Prostate gland (tissue), 2 donors: ENCODE results near the gene ESPNL. TPM values are rescaled to one million over a fixed set of nuclear protein-coding genes. Genes with fewer than 3 reads are reported as not detected.

Experiments
- DNase-seq: peaks from one replicate; pipeline ENCODE4 v3.0.0-alpha.2; 2019; ENCODE audit warnings: low spot score
- H3K27ac ChIP-seq, 2 donors: fragments of 200-600 bp; sonication (generic); 2 replicates each; pipeline ENCODE4 v1.5.1; 2017 to 2019
- H3K27me3 ChIP-seq: fragments of 200-600 bp; sonication (generic); replicated peaks from 2 replicates; pipeline ENCODE4 v1.5.1; 2019; ENCODE audit not compliant: insufficient read depth
- H3K36me3 ChIP-seq, 2 donors: fragments of 200-600 bp; sonication (generic); 1 replicate in 1 of 2; 2 replicates in 1 of 2; pipeline versions ENCODE4 v1.5.1 to v1.8.1; 2017 to 2019
- H3K4me1 ChIP-seq: fragments of 200-600 bp; sonication (generic); replicated peaks from 2 replicates; pipeline ENCODE4 v1.5.1; 2019
- H3K4me3 ChIP-seq, 2 donors: fragments of 200-600 bp; sonication (generic); 2 replicates each; pipeline ENCODE4 v1.5.1; 2017 to 2019
- H3K9me3 ChIP-seq: fragments of 200-600 bp; sonication (generic); 2 replicates; pipeline ENCODE4 v1.5.1; 2017
- POLR2A ChIP-seq: fragments of 450-650 bp; IDR thresholded peaks from one replicate; pipeline ENCODE4 v1.6.1; 2016; ENCODE audit warnings: antibody characterized with exemption, mild to moderate bottlenecking
- POLR2AphosphoS5 ChIP-seq: sonication (generic); formaldehyde crosslinking; IDR thresholded peaks from one replicate; pipeline ENCODE4 v1.6.1; 2017; ENCODE audit warnings: antibody characterized with exemption
- WGBS: methylation state at CpG from one replicate; pipeline ENCODE4 v1.1.5; 2018; 5-methylcytosine and 5-hydroxymethylcytosine counted together
- intact Hi-C: fragments of 100-400 bp; cut with DNase I; formaldehyde crosslinking; loops from one replicate; pipeline ENCODE4 v1.14.2; 2022
- total RNA-seq, 2 donors: library from RNA; depleted of rRNA; stranded (reverse); fragments of >200 nt; gene quantifications; one replicate each; pipeline ENCODE4 v1.1.0, GENCODE V29; 2016
- TF ChIP-seq, protein P1 (sequence below), 4 experiments: fragments of 200-600 bp in 2 of 4; fragments of 450-650 bp in 2 of 4; sonication (generic) in 2 of 4; IDR thresholded peaks; 1 replicate in 3 of 4; 2 replicates in 1 of 4; pipeline ENCODE4 v1.5.1; 2016 to 2019; ENCODE audit warnings: antibody characterized with exemption in 4 of 4, mild to moderate bottlenecking in 2 of 4, moderate library complexity in 2 of 4

ESPNL gene
- total RNA-seq, 2 donors from 2014 or later: 0.68 to 3.9 TPM

DNA sequence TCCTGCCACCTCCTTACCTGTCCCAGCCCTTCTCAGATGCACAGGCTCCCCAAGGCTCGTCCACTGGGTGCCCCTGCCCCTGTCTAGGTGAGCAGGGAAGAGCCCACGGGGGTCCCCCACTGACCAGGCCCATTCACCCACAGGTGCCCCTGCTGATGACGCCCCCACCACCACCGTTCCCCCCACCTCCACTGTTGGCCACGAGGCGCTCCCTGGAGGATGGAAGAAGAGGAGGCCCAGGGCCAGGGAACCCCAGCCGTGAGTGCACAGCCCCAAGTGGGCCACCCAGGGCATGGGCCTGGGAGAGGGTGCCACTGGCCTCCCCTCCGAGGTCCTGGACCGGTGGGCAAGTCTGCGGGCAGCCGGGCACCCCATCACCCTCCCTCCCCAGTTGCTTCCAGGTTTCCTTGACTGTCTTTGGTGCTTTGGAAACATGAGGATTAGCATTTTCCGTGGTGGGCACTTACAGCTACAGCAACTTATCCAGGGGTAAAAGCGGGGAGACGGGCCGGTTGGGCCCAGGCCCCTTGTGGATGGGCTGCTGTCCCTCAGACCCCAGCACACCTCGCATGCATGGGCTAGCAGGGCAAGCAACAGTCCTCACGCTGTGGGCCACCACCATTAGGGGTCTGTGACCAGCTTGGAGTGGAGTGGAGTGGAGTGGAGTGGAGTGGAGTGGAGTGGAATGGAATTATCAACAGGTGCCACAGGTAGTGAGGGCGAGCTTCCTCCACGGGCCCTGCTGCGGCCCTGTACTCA is 25.2 kb downstream of the ESPNL start:
- Histone ChIP-seq H3K36me3 (no peaks in the 10 kb centered on the region), H3K27me3 (no peaks in the 10 kb centered on the region), H3K4me1 (no peaks in the 10 kb centered on the region), H3K27ac (no peak overlapping the region), H3K9me3 (no peaks in the 10 kb centered on the region), H3K4me3 (no peak overlapping the region)
- TF ChIP-seq POLR2AphosphoS5 (no peak), POLR2A (no peak)
- TF ChIP-seq, protein P1, sequence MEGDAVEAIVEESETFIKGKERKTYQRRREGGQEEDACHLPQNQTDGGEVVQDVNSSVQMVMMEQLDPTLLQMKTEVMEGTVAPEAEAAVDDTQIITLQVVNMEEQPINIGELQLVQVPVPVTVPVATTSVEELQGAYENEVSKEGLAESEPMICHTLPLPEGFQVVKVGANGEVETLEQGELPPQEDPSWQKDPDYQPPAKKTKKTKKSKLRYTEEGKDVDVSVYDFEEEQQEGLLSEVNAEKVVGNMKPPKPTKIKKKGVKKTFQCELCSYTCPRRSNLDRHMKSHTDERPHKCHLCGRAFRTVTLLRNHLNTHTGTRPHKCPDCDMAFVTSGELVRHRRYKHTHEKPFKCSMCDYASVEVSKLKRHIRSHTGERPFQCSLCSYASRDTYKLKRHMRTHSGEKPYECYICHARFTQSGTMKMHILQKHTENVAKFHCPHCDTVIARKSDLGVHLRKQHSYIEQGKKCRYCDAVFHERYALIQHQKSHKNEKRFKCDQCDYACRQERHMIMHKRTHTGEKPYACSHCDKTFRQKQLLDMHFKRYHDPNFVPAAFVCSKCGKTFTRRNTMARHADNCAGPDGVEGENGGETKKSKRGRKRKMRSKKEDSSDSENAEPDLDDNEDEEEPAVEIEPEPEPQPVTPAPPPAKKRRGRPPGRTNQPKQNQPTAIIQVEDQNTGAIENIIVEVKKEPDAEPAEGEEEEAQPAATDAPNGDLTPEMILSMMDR (IDR thresholded peaks at IDR 0.05): no peak
- 86% methylated on average over 19 of the region's 20 CpGs for WGBS
- intact Hi-C loops: no loop called here
- DNase-seq: no peak

DNA sequence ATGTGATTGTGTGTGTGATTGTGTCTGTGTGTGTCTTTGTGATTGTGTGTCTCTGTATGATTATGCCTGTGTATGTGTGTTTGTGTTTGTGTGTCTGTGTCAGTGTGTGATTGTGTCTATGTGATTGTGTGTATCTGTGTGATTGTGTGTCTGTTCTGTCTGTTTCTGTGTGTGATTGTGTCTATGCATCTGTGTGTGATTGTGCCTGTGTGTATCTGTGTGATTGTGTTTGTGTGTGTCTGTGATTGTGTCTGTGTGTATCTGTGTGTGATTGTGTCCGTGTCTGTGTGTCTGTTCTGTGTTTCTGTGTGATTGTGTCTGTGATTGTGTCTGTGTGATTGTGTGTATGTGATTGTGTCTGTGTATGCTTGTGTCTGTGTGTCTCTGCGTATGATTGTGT is 26.2 kb downstream of the ESPNL start:
- no peak overlapping the region for H3K27ac ChIP-seq
- no peaks in the 10 kb centered on the region for H3K9me3 ChIP-seq
- WGBS: 81% methylated on average over 2 of the region's 2 CpGs
- H3K27me3 ChIP-seq: no peaks in the 10 kb centered on the region
- no peak for DNase-seq
- TF ChIP-seq POLR2AphosphoS5: no peak
- TF ChIP-seq, protein P1 (IDR thresholded peaks at IDR 0.05): no peak
- no peak for TF ChIP-seq POLR2A
- H3K36me3 ChIP-seq: no peaks in the 10 kb centered on the region
- H3K4me1 ChIP-seq: no peaks in the 10 kb centered on the region
- intact Hi-C loops: no loop called here
- no peak overlapping the region for H3K4me3 ChIP-seq

DNA sequence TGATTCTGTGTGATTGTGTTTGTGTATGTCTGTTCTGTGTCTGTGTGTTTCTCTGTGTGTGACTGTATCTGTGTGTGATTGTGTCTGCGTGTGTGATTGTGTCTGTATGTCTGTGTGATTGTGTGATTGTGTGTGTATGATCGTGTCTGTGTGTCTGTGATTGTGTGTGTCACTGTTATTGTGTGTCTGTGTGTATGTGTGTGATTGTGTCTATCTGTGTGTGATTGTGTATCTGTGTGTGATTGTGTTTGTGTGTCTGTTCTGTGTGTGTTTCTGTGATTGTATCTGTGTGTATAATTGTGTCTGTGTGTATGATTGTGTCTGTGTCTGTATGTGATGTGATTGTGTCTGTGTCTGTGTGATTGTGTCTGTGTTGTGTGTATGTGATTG is 26.6 kb downstream of the ESPNL start:
- intact Hi-C loops: no loop called here
- no peaks in the 10 kb centered on the region for H3K27me3 ChIP-seq
- H3K9me3 ChIP-seq: no peaks in the 10 kb centered on the region
- WGBS: 70% methylated on average over 2 of the region's 2 CpGs
- no peak for DNase-seq
- TF ChIP-seq POLR2AphosphoS5 (no peak), POLR2A (no peak)
- TF ChIP-seq, protein P1 (IDR thresholded peaks at IDR 0.05): no peak
- no peaks in the 10 kb centered on the region for H3K36me3 ChIP-seq
- no peaks in the 10 kb centered on the region for H3K4me1 ChIP-seq
- H3K4me3 ChIP-seq: no peak overlapping the region
- no peak overlapping the region for H3K27ac ChIP-seq

DNA sequence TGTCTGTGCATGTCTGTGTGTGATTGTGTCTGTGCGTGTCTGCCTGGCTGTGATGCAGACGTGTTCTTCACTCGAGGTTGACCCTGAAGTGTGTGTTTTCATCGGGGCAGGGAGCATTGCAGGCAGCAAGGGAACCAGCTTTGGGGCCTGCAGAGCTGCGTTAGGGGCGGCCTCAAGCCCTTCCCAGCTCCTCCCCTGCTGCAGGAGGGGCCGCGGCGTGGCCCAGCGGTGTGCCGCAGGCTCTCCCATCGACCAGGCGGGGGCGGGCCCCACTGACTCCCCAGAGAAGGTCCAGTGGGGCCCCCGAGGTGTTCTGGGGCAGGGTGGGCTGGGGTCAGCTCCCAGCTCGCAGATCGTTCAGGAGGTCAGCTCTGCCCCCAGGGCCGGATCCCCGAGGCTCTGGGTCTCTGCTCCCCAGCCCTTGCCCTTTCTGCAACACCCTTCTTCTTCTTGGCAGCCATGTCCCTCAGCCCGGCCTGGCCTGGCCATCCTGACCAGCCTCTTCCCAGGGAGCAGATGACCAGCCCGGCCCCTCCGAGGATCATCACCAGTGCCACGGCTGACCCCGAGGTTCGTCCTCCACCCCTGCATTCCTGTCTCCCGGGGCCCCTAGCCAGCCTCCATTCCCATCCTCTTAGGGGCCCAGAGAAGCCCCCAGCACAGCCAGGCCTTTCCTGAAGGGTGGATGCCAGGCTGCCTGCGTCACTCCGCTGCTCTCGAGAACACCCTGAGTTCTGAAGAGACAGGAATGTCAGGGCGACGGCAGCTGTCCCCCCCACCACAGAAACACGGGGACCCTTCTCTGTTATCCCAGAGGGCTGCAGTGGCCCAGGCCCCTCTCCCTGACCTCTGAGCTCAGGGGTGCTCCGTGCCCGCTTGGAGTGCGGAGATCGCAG is 27.3 kb downstream of the ESPNL start:
- WGBS: 41% methylated on average over 36 of the region's 36 CpGs
- Histone ChIP-seq H3K9me3 (no peaks in the 10 kb centered on the region), H3K27me3 (no peaks in the 10 kb centered on the region), H3K27ac (no peak overlapping the region), H3K4me1 (no peaks in the 10 kb centered on the region), H3K36me3 (no peaks in the 10 kb centered on the region), H3K4me3 (no peak overlapping the region)
- DNase-seq: no peak
- intact Hi-C loops: no loop called here
- TF ChIP-seq POLR2A: no peak
- TF ChIP-seq, protein P1 (IDR thresholded peaks at IDR 0.05): peak in 1 of 4 experiments; percentile 11
